Left lung (tissue), 10 donors: ENCODE data around the gene MYO5C. TPM values are rescaled to one million over a fixed set of nuclear protein-coding genes. Genes with fewer than 3 reads are reported as not detected.

ENCODE experiments used
- ATAC-seq: fragments of 200-7000 bp; cut with Tn5 transposase; one replicate; pipeline ENCODE4 v1.9.1; 2020; ENCODE audit warnings: moderate library complexity
- DNase-seq, 4 donors: peaks; one replicate each; pipeline ENCODE4 v3.0.0-alpha.2; 2013 to 2020
- H3K27ac ChIP-seq, 2 donors: fragments of 200-600 bp; sonication (generic) in 1 of 2; one replicate each; pipeline versions ENCODE4 v1.5.0 to v1.8.0; 2020 to 2021
- H3K27me3 ChIP-seq, 2 donors: fragments of 200-600 bp; sonication (generic) in 1 of 2; one replicate each; pipeline versions ENCODE4 v1.5.0 to v1.8.0; 2020 to 2021
- H3K36me3 ChIP-seq, 2 donors: fragments of 200-600 bp; sonication (generic) in 1 of 2; one replicate each; pipeline versions ENCODE4 v1.5.0 to v1.8.0; 2020 to 2021
- H3K4me1 ChIP-seq, 2 donors: fragments of 200-600 bp; one replicate each; pipeline ENCODE4 v1.8.0; 2021
- H3K4me3 ChIP-seq, 2 donors: fragments of 200-600 bp; sonication (generic) in 1 of 2; one replicate each; pipeline versions ENCODE4 v1.5.0 to v1.8.0; 2020 to 2021; ENCODE audit warnings: mild to moderate bottlenecking in 1 of 2
- H3K9me3 ChIP-seq, 2 donors: fragments of 200-600 bp; sonication (generic) in 1 of 2; one replicate each; pipeline versions ENCODE4 v1.5.0 to v1.8.0; 2020 to 2021
- intact Hi-C, 2 donors: fragments of 100-400 bp; cut with DNase I; formaldehyde crosslinking; loops; one replicate each; pipeline versions ENCODE4 v1.11.2 to v1.14.2; 2022
- polyA plus RNA-seq, 6 donors: library from polyadenylated mRNA; unstranded; fragments of 120-200 nt; gene quantifications; one replicate each; pipeline ENCODE4 v1.2.1, GENCODE V29; 2013; ENCODE audit not compliant: insufficient read length in 6 of 6
- total RNA-seq, 2 donors: library from RNA; stranded (reverse); fragmentation: NEBNext Ultra II Directional; extraction: Animal tissue kit (Norgen Biotek cat#: 25700); gene quantifications; one replicate each; pipeline ENCODE4 v1.2.1, GENCODE V29; 2021
- TF ChIP-seq, protein P1 (sequence below), 2 donors: fragments of 200-600 bp; sonication (generic) in 1 of 2; IDR thresholded peaks; one replicate each; pipeline versions ENCODE4 v1.5.0 to v1.8.0; 2021; ENCODE audit warnings: antibody characterized with exemption in 2 of 2
- donor health status: DM: no; HTN: yes; CAD: no.
- donor health status: DM: no; HTN: no; CAD: no.

Gene MYO5C
- total and polyA plus RNA-seq, 8 donors = 29.7 to 89.2 (median 36.7) TPM

DNA sequence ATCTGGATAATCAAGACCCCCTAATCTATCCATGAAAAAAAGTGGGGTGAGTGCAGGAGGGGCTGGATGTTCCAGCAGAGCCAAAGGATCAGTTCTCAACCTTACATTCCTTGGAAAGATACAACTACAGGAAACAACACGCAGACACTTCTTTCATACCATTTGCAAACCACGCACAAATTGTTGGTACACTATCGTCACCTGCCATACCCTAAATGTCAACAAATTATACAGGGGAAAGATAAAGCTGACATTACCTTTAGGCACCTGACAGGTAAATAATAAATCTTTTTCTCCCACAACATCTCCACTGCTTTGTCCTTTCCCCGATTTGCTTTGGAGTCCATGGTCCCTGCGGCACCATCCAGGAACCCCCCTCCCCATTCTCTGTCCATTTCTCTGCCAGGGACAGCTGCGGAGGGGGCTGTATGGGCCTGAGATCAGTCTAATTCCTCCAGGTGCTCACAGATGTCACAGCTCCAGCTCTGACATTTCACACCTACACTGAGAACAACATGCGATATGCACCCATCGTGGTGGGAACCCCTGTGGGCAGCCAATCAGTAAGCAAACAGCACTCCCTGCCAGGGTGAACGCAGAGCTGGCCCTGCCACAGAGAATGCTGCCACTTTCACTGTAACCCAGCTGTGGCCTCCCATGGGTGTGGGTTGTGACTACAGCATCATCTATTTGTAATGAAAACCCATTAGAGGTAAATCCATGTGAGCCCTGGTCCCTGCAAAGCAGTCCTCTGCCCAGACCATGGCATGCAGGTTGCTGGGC is 145.4 kb downstream of the MYO5C start:
- Histone ChIP-seq H3K36me3 (peaks cover 0 to 15% of the 10 kb centered on the region in 2 donors), H3K9me3 (no peaks in the 10 kb centered on the region), H3K27me3 (no peaks in the 10 kb centered on the region), H3K4me1 (no peaks in the 10 kb centered on the region), H3K27ac (no peak overlapping the region), H3K4me3 (no peak overlapping the region)
- TF ChIP-seq, protein P1, sequence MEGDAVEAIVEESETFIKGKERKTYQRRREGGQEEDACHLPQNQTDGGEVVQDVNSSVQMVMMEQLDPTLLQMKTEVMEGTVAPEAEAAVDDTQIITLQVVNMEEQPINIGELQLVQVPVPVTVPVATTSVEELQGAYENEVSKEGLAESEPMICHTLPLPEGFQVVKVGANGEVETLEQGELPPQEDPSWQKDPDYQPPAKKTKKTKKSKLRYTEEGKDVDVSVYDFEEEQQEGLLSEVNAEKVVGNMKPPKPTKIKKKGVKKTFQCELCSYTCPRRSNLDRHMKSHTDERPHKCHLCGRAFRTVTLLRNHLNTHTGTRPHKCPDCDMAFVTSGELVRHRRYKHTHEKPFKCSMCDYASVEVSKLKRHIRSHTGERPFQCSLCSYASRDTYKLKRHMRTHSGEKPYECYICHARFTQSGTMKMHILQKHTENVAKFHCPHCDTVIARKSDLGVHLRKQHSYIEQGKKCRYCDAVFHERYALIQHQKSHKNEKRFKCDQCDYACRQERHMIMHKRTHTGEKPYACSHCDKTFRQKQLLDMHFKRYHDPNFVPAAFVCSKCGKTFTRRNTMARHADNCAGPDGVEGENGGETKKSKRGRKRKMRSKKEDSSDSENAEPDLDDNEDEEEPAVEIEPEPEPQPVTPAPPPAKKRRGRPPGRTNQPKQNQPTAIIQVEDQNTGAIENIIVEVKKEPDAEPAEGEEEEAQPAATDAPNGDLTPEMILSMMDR (IDR thresholded peaks at IDR 0.05) = no peak
- no peak for DNase-seq
- no peak for ATAC-seq
- intact Hi-C loops = no loop called here

DNA sequence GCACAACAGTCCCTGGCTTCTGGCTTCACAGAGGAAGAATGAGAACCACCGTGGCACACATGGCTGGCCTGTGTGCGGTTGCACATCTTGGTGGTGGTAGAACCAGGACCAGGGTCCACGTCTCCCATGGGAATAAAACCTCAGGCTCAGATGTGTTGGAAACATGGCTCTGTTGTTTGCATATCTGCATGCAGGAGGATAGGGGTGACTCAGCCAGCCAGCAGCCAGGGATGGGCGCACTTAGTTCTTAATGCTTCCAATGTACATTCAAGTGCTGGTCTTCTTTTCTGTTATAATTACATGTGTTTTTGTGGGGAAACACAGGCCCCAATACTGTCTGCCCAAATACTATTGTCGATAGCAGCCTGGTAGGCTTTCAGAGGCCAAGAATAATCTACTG is 147.2 kb downstream of the MYO5C start:
- Histone ChIP-seq H3K4me1 (no peaks in the 10 kb centered on the region), H3K4me3 (no peak overlapping the region), H3K27ac (no peak overlapping the region), H3K9me3 (no peaks in the 10 kb centered on the region), H3K27me3 (no peaks in the 10 kb centered on the region), H3K36me3 (peaks cover 0 to 22% of the 10 kb centered on the region in 2 donors)
- ATAC-seq = no peak
- no peak for DNase-seq
- intact Hi-C loops = no loop called here
- TF ChIP-seq, protein P1 (IDR thresholded peaks at IDR 0.05) = no peak

DNA sequence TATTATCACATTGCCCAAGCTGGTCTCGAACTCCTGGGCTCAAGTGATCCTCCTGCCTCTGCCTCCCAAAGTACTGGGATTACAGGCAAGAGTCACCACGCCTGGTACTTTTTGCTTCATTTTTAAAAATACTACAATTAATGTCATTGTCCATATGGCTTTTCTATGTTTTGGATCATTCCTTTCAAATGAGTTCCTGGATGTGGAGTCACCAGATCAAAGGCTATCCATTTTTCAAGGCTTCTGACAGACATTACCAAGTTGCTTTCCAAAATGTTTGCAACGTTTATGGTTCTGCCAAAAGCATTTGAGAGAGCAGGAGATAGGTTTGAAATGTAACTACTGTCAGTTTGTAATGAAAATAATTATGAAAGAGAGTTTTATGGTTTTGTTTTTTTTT is 148.8 kb downstream of the MYO5C start:
- TF ChIP-seq, protein P1 (IDR thresholded peaks at IDR 0.05) = no peak
- intact Hi-C loops = no loop called here
- no peaks in the 10 kb centered on the region for H3K27me3 ChIP-seq
- no peak for ATAC-seq
- no peak overlapping the region for H3K4me3 ChIP-seq
- no peak for DNase-seq
- H3K36me3 ChIP-seq = peaks cover 0 to 18% of the 10 kb centered on the region in 2 donors
- no peaks in the 10 kb centered on the region for H3K4me1 ChIP-seq
- H3K9me3 ChIP-seq = no peaks in the 10 kb centered on the region
- no peak overlapping the region for H3K27ac ChIP-seq

DNA sequence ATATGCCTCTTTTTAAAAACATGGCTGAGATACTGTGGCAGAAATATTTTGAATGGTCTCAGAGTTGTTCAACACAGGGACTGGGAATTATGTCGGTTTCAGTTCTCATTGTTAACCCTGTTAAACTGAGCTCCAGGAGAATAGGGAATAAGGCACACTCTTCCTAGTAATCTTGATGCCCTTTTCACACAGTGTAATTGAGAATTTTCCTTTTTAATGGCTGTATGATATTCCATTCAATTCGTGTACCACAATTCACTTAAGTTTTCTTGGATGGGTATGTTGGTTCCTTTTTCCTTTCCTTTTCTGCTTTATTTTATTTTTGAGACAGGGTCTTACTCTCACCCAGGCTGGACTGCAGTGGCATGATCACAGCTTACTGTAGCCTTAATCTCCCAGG is 149.3 kb downstream of the MYO5C start:
- Histone ChIP-seq H3K36me3 (peaks cover 0 to 18% of the 10 kb centered on the region in 2 donors), H3K9me3 (no peaks in the 10 kb centered on the region), H3K27ac (no peak overlapping the region), H3K4me3 (no peak overlapping the region), H3K4me1 (no peaks in the 10 kb centered on the region), H3K27me3 (no peaks in the 10 kb centered on the region)
- DNase-seq = no peak
- TF ChIP-seq, protein P1 (IDR thresholded peaks at IDR 0.05) = no peak
- intact Hi-C loops = no loop called here
- no peak for ATAC-seq

DNA sequence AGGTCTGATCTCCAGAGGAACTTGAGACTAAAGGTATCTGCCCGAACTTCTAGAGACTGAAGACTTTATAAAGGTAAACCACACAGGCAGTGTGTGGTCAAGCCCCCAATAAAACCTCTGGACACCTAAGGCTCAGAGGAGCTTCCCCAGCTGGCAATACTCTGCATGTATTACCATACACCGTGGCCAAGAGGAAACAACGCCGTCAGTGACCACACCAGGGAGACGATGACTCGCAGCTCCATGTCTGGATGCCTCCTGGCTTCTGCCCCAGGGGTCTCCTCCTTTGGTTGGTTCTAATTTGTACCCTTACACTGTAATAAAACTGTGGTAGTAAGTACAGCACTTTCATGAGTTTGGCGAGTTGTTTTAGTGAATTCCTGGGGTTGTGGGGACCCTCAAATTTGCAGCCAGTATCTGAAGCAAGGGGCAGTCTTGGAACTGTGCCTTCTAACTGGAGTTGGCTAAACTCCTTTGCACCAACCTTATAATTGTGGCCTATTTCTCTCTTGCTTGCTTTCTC is 150.9 kb downstream of the MYO5C start:
- TF ChIP-seq, protein P1 (IDR thresholded peaks at IDR 0.05) = no peak

More for the DNA sequence above, 150.9 kb downstream of the MYO5C start:
- H3K27me3 ChIP-seq = no peaks in the 10 kb centered on the region
- ATAC-seq (no peak), DNase-seq (no peak)
- intact Hi-C loops = loop anchor here in 1 of 2 donors (5.0 kb wide), 1 partner anchor 162 kb away; no protein-coding TSS in a partner anchor
- no peak overlapping the region for H3K27ac ChIP-seq
- peaks cover 0 to under 1% of the 10 kb centered on the region in 2 donors for H3K4me1 ChIP-seq
- no peak overlapping the region for H3K4me3 ChIP-seq
- no peaks in the 10 kb centered on the region for H3K9me3 ChIP-seq
- H3K36me3 ChIP-seq = peaks cover 0 to 24% of the 10 kb centered on the region in 2 donors
